Limb (tissue), 2 donors: ENCODE results near the gene CCNF.
A peak's percentile ranks its signal among the peaks of the same experiment; 100 is the strongest.
"Not testable (repeated sequence)": the region's sequence is repeated elsewhere in the genome, so short reads cannot be mapped to it uniquely, and the experiment has no call there.

Source experiments
- DNase-seq, 2 donors: peaks; one replicate each; pipeline ENCODE4 v3.0.0-alpha.2; 2016; ENCODE audit errors: extremely low spot score in 2 of 2

The CCNF gene

GRCh38 chr16:2471016-2471652 lies 41.9 kb downstream of the CCNF start, which contains the start of gene NTN3:
Gene NTN3 (plus strand): TSS chr16:2471297. CDS start chr16:2471702, 405 bp downstream.
- peak; percentile 86 to 89 for DNase-seq

GRCh38 chr16:2471653-2472487 lies 42.6 kb downstream of the CCNF start:
- DNase-seq, result no peak

- no peak for DNase-seq
Observed at GRCh38 chr16:2472488-2472864, 43.2 kb downstream of the CCNF start.

- no peak for DNase-seq
Observed at GRCh38 chr16:2472885-2473445, 43.7 kb downstream of the CCNF start.

DNA sequence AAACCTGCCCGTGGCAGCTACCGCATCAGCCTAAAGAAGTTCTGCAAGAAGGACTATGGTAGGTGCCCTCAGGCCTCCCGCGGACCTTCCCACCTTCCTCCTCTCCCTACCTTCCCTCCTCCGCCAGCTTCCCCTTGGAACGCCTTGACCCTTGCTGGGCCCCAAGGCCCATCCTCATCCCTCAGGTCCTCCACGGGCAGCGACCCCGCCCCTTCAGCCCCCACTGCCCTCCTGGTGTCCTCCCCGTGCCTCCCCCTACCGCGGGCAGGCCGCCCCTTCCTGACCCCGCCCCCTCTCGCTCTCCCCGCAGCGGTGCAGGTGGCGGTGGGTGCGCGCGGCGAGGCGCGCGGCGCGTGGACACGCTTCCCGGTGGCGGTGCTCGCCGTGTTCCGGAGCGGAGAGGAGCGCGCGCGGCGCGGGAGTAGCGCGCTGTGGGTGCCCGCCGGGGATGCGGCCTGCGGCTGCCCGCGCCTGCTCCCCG lies 44.2 kb downstream of the CCNF start:
- DNase-seq, result peak in 1 of 2 donors; percentile 61

- DNase-seq, result peak in 1 of 2 donors; percentile 67
Observed at GRCh38 chr16:2473999-2474876, 45.0 kb downstream of the CCNF start.

DNA sequence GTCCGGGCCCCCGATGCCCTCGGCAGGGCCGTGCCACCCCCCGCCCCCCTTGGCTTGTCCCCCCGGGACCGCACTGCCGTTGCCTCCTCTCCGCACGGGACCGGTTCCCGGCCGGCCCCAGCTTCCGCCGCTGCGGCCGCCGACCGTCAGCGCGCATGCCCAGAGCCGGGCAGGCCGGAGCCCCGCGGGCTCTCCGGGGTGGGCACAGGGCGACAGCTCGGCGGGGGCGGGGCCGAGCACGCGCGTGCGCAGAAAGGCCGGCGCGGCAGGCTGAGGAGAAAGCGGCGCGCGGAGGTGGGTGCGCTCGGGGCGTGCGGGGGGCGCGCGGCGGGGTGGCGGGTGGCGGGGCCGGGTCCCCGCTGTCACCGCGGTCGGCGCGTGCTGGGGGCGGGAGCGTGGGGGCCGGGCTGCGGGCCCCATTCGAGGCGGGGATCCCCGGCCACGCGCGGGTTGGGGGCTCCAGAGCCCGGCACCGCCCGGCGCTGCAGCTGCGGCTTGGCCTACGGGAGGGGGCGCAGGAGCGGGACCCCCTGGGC lies 45.7 kb downstream of the CCNF start, which contains the start of gene TBC1D24:
TSS of gene TBC1D24 (plus strand) at position 251 of the 536 bp plus-strand sequence. CDS start 21,022 bp downstream, outside the sequence.
- DNase-seq, result peak; percentile 83 to 94

- peak in 1 of 2 donors; percentile 65 for DNase-seq
Observed at GRCh38 chr16:2475413-2476344, 46.4 kb downstream of the CCNF start.

GRCh38 chr16:2476345-2476720 lies 47.1 kb downstream of the CCNF start:
- DNase-seq, result no peak

- DNase-seq, result no peak
Observed at GRCh38 chr16:2476741-2477140, 47.5 kb downstream of the CCNF start.

DNA sequence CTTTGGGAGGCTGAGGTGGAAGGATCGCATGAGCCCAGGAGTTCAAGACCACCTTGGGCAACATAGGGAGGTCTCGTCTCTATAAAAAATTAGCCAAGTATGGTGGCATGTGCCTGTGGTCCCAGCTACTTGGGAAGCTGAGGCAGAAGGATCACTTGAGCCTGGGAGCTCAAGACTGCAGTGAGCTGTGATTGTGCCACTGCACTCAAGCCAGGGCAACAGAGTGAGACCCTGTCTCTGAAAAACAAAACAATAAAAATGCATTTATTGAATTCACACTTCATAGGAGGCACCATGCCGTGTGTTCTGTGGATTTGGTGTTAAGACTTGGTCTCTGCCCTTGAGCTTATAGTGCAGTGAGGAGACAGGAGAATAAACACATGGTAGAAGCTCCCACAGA lies 48.1 kb downstream of the CCNF start:
- DNase-seq, result no peak

- no peak for DNase-seq
Observed at GRCh38 chr16:2478279-2478678, 49.0 kb downstream of the CCNF start.

GRCh38 chr16:2479996-2480395 lies 50.7 kb downstream of the CCNF start:
- not testable (repeated sequence) for DNase-seq

DNA sequence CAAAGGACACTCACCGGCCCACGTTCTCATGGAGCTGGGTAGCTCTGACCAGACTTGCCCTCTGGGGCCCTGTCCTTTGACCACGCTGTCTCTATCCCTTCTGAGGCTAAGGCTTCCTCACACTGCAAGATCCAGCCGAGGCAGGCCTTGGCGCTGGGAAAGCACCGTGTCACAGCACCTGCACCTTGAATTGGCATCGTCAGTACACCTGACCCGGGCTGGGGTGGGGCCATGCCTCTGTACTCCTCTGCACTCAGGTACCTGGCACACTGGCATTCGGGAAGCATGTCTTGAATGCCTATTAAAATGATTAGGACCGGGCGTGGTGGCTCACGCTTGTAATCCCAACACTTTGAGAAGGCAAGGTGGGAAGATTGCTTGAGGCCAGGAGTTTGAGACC lies 51.7 kb downstream of the CCNF start:
- DNase-seq, result no peak

- DNase-seq, result no peak
Observed at GRCh38 chr16:2481676-2482075, 52.4 kb downstream of the CCNF start.

- no peak for DNase-seq
Observed at GRCh38 chr16:2482249-2482648, 53.0 kb downstream of the CCNF start.

GRCh38 chr16:2482708-2483534 lies 53.7 kb downstream of the CCNF start:
- DNase-seq, result peak in 1 of 2 donors; percentile 56

GRCh38 chr16:2483939-2484897 lies 55.0 kb downstream of the CCNF start:
- DNase-seq, result no peak
